GM23338 (cell line): ENCODE results near the gene CCDC30. TPM values are rescaled to one million over a fixed set of nuclear protein-coding genes. Genes with fewer than 3 reads are reported as not detected.

Experiments
- ATAC-seq: fragments of 200-7000 bp; cut with Tn5 transposase; 3 replicates; pipeline ENCODE4 v1.9.1; 2020
- DNase-seq: peaks from one replicate; pipeline ENCODE4 v3.0.0-alpha.2; 2015; ENCODE audit warnings: low spot score
- H2AFZ ChIP-seq: fragments of 200-600 bp; sonication (generic); 2 replicates; pipeline ENCODE4 v1.8.0; 2016; ENCODE audit warnings: antibody characterized with exemption, mild to moderate bottlenecking, moderate library complexity
- H3F3A ChIP-seq: fragments of 200-600 bp; sonication (generic); replicated peaks from 2 replicates; pipeline ENCODE4 v1.8.0; 2017; ENCODE audit warnings: antibody characterized with exemption, mixed run types, low read depth
- H3K27ac ChIP-seq: fragments of 200-600 bp; sonication (generic); 2 replicates; pipeline ENCODE4 v1.6.1; 2016; ENCODE audit warnings: low read depth
- H3K27me3 ChIP-seq: fragments of 200-600 bp; sonication (generic); 2 replicates; pipeline ENCODE4 v1.8.0; 2016; ENCODE audit warnings: mild to moderate bottlenecking, mixed run types, moderate library complexity; ENCODE audit not compliant: insufficient read depth
- H3K36me3 ChIP-seq: fragments of 200-600 bp; sonication (generic); 2 replicates; pipeline ENCODE4 v1.8.0; 2016; ENCODE audit warnings: mild to moderate bottlenecking; ENCODE audit not compliant: insufficient read depth
- H3K4me1 ChIP-seq: fragments of 200-600 bp; sonication (generic); 2 replicates; pipeline ENCODE4 v1.8.0; 2016; ENCODE audit warnings: mild to moderate bottlenecking, moderate library complexity; ENCODE audit not compliant: insufficient read depth
- H3K4me2 ChIP-seq: fragments of 200-600 bp; sonication (generic); 2 replicates; pipeline ENCODE4 v1.7.1; 2017; ENCODE audit warnings: mixed run types
- H3K4me3 ChIP-seq: fragments of 200-600 bp; sonication (generic); 2 replicates; pipeline ENCODE4 v1.6.1; 2016; ENCODE audit warnings: mixed run types
- H3K79me2 ChIP-seq: fragments of 200-600 bp; sonication (generic); replicated peaks from 2 replicates; pipeline ENCODE4 v1.8.0; 2017; ENCODE audit warnings: mild to moderate bottlenecking; ENCODE audit not compliant: insufficient read depth
- H3K9me2 ChIP-seq: fragments of 200-600 bp; sonication (generic); 2 replicates; pipeline ENCODE4 v1.8.0; 2017; ENCODE audit not compliant: insufficient read depth
- H4K20me1 ChIP-seq: fragments of 200-600 bp; sonication (generic); replicated peaks from 2 replicates; pipeline ENCODE4 v1.8.0; 2017; ENCODE audit warnings: mild to moderate bottlenecking; ENCODE audit not compliant: insufficient read depth
- H3K27ac Mint-ChIP-seq: 2 replicates; pipeline ENCODE4 v1.8.0; 2020; ENCODE audit warnings: inconsistent platforms, mild to moderate bottlenecking, moderate library complexity, mixed read lengths
- H3K27me3 Mint-ChIP-seq: 3 replicates; pipeline ENCODE4 v1.8.0; 2022; ENCODE audit warnings: low read depth, mild to moderate bottlenecking, moderate library complexity, mixed read lengths, inconsistent platforms; ENCODE audit not compliant: insufficient read depth, poor library complexity
- H3K36me3 Mint-ChIP-seq: 3 replicates; pipeline ENCODE4 v1.8.0; 2021; ENCODE audit warnings: low read depth, mild to moderate bottlenecking, inconsistent platforms, moderate library complexity, mixed read lengths
- H3K4me1 Mint-ChIP-seq: 3 replicates; pipeline ENCODE4 v1.8.0; 2020; ENCODE audit warnings: mild to moderate bottlenecking, inconsistent platforms, mixed read lengths
- H3K4me3 Mint-ChIP-seq: 3 replicates; pipeline ENCODE4 v1.8.0; 2021; ENCODE audit warnings: moderate library complexity, mild to moderate bottlenecking, inconsistent platforms, mixed read lengths
- H3K9me3 Mint-ChIP-seq: 3 replicates; pipeline ENCODE4 v1.8.0; 2020; ENCODE audit warnings: moderate library complexity, mild to moderate bottlenecking, inconsistent platforms, mixed read lengths
- CTCF ChIP-seq, 2 experiments: fragments of 200-600 bp in 1 of 2; sonication (generic) in 1 of 2; conservative IDR thresholded peaks; 2 replicates each; pipeline versions ENCODE4 v1.5.1 to v1.6.1; 2016 to 2017; ENCODE audit warnings: antibody characterized with exemption in 2 of 2, low read depth in 2 of 2, mild to moderate bottlenecking in 2 of 2, moderate library complexity in 1 of 2
- ETS1 ChIP-seq: IDR thresholded peaks from 2 replicates; pipeline ENCODE4 v1.6.1; 2016; ENCODE audit warnings: antibody characterized with exemption
- JUNB ChIP-seq: IDR thresholded peaks from one replicate; pipeline ENCODE4 v1.6.1; 2016; ENCODE audit warnings: antibody characterized with exemption; ENCODE audit not compliant: unreplicated experiment
- POLR2AphosphoS5 ChIP-seq: IDR thresholded peaks from 2 replicates; pipeline ENCODE4 v1.6.1; 2016; ENCODE audit warnings: antibody characterized with exemption, low read depth
- REST ChIP-seq: IDR thresholded peaks from one replicate; pipeline ENCODE4 v1.6.1; 2018; ENCODE audit warnings: antibody characterized with exemption; ENCODE audit not compliant: unreplicated experiment
- STAT1 ChIP-seq: IDR thresholded peaks from one replicate; pipeline ENCODE4 v1.6.1; 2016; ENCODE audit warnings: antibody characterized with exemption; ENCODE audit not compliant: unreplicated experiment
- ZNF114 ChIP-seq: fragments of 250-450 bp; sonication (Bioruptor Pico); IDR thresholded peaks from 2 replicates; pipeline ENCODE4 v1.5.0; 2020; ENCODE audit warnings: mild to moderate bottlenecking, moderate library complexity
- ZNF331 ChIP-seq: fragments of 250-450 bp; sonication (Bioruptor Pico); IDR thresholded peaks from 2 replicates; pipeline ENCODE4 v1.5.0; 2020; ENCODE audit warnings: low read depth, mild to moderate bottlenecking, moderate library complexity
- polyA plus RNA-seq: library from polyadenylated mRNA; unstranded; fragments of >200 nt; fragmentation: Nextera tagmentation; extraction: Ambion mirVana; gene quantifications from 2 replicates; pipeline ENCODE4 v1.2.1, GENCODE V29; 2016
- total RNA-seq: library from RNA; depleted of rRNA; stranded (reverse); fragments of >200 nt; shearing (Covaris generic); gene quantifications from 2 replicates; pipeline ENCODE4 v1.2.3, GENCODE V29; 2014

CCDC30 gene
- total and polyA plus RNA-seq, 2 experiments from 2014 or later: 0.56 to 1.8 TPM

GRCh38 chr1:42480921-42481320, 17.8 kb downstream of the CCDC30 start (continued):
- TF ChIP-seq REST (no peak), CTCF (conservative IDR thresholded peaks at IDR 0.05; ENCODE audit: low read depth in 2 of 2) (no peak), POLR2AphosphoS5 (no peak), JUNB (no peak), ETS1 (no peak), STAT1 (no peak), ZNF331 (CRISPR knock-in tag) (no peak), ZNF114 (no peak)

- H3K27ac Mint-ChIP-seq: no peak overlapping the region
- Histone ChIP-seq H3K27me3 (no peaks in the 10 kb centered on the region), H4K20me1 (no peaks in the 10 kb centered on the region), H3F3A (no peaks in the 10 kb centered on the region), H2AFZ (no peak overlapping the region), H3K36me3 (no peaks in the 10 kb centered on the region), H3K4me1 (no peaks in the 10 kb centered on the region), H3K4me2 (no peak overlapping the region), H3K9me2 (no peaks in the 10 kb centered on the region), H3K4me3 (no peak overlapping the region), H3K27ac (no peak overlapping the region), H3K79me2 (no peaks in the 10 kb centered on the region)
- TF ChIP-seq REST: no peak
- ATAC-seq: no peak
- DNase-seq: no peak
- H3K36me3 Mint-ChIP-seq: no peaks in the 10 kb centered on the region
- no peaks in the 10 kb centered on the region for H3K27me3 Mint-ChIP-seq
- peaks cover 2% of the 10 kb centered on the region; the same call in 1 of the 3 replicates for H3K4me1 Mint-ChIP-seq
- no peaks in the 10 kb centered on the region for H3K9me3 Mint-ChIP-seq
- no peak overlapping the region for H3K4me3 Mint-ChIP-seq
These were observed 19.6 kb downstream of the CCDC30 start for GRCh38 chr1:42482635-42483153.
